RWPE1 (cell line): Measurements from ENCODE around the gene PRR13.

Experiments used
- CTCF ChIA-PET: fragments of 350-600 bp; sonication (Branson Sonifier 250); formaldehyde crosslinking; extraction: SDS; loops from one replicate; lab custom pipeline; 2021; lab: Yijun Ruan, JAX
- POLR2A ChIA-PET: fragments of 400-600 bp; formaldehyde crosslinking; extraction: SDS; loops from one replicate; lab custom pipeline; 2020; ENCODE audit warnings: antibody characterized with exemption; ENCODE audit not compliant: low non-redundant PET; lab: Yijun Ruan, JAX
- DNase-seq: peaks from one replicate; pipeline ENCODE4 v3.0.0; 2012; ENCODE audit warnings: low spot score
- H3K27ac ChIP-seq: fragments of 450-650 bp; 2 replicates; pipeline ENCODE4 v1.5.1; 2017
- TF ChIP-seq, protein P1 (sequence below): fragments of 450-650 bp; conservative IDR thresholded peaks from 2 replicates; pipeline ENCODE4 v1.5.1; 2017; ENCODE audit warnings: low read depth, mild to moderate bottlenecking

PRR13 gene

DNA sequence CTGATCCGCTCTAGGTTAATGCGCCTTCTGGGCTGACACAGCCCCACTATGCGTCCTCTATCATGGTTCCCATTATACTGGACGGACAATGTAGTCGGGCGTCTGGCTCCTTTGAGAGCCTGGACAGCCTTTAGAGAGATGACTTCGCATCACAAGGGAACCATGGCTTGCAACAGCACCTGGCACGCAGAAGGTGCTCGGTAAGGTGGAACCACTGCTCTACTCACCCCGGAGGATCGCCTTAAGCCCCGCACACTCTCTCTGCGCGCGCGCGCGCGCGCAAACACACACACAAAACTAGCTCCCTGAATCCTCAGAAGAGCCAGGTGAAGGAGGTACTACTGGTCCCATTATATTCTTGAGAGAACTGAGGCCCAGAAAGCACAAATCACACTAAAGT is 50.7 kb downstream of the PRR13 start:
- ChIA-PET POLR2A (no interaction called here), CTCF (no interaction called here)
- no peak for DNase-seq
- H3K27ac ChIP-seq: peak overlapping the region; percentile 85
- TF ChIP-seq, protein P1, sequence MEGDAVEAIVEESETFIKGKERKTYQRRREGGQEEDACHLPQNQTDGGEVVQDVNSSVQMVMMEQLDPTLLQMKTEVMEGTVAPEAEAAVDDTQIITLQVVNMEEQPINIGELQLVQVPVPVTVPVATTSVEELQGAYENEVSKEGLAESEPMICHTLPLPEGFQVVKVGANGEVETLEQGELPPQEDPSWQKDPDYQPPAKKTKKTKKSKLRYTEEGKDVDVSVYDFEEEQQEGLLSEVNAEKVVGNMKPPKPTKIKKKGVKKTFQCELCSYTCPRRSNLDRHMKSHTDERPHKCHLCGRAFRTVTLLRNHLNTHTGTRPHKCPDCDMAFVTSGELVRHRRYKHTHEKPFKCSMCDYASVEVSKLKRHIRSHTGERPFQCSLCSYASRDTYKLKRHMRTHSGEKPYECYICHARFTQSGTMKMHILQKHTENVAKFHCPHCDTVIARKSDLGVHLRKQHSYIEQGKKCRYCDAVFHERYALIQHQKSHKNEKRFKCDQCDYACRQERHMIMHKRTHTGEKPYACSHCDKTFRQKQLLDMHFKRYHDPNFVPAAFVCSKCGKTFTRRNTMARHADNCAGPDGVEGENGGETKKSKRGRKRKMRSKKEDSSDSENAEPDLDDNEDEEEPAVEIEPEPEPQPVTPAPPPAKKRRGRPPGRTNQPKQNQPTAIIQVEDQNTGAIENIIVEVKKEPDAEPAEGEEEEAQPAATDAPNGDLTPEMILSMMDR: no peak

DNA sequence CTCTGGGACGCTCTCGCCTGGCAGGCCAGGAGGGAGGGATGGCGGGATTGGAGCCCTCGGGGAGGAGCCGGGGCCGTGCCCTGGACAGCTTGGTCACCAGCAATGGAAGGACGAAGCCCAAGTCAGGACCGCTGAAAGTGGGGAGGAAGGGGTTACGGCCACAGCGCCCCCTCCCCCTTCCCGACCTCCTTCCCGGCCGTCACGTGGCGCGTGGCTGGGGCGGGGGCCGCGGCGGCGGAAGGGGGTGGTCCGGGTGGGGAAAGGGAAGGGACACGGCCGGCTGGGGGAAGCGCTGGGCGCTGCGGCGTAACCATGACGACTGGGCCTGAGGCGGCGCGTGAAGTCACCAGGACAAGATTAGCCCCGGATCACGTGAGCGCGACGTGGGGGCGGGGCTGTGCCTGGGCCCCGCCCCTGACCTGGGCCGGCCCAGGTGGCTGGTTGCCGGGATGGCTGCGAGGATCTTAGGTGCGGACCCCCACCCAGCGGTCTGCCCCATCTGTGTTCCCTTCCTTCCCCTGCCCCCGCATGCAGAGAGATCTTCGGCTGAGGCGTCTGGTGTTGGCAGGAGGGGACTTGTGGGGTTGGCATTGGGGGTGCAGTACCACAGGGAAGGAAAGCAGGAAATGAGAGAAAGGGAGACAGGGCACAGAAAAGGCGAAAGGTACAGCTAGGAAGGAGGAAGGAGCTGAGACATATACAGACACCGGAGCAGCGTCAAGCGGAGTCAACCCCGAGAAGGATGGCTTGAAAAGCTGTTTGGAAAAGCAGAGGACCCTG is 51.5 kb downstream of the PRR13 start:
- CTCF ChIA-PET: interaction anchor here (1.0 kb wide), 1 partner anchor 11 kb away, joined by 4 read pairs; no protein-coding TSS in a partner anchor
- DNase-seq: peak; percentile 79
- TF ChIP-seq, protein P1: no peak
- POLR2A ChIA-PET: interaction anchor here (0.5 to 0.8 kb wide), 2 partner anchors 9 to 43 kb away, joined by 3 to 7 read pairs; no protein-coding TSS in a partner anchor
- H3K27ac ChIP-seq: peak overlapping the region; percentile 85

- peak overlapping the region; percentile 85 for H3K27ac ChIP-seq
- POLR2A ChIA-PET: interaction anchor here (0.5 to 0.8 kb wide), 2 partner anchors 10 to 43 kb away, joined by 3 to 7 read pairs; no protein-coding TSS in a partner anchor
Observed at GRCh38 chr12:53493610-53494391, 52.3 kb downstream of the PRR13 start.

More at GRCh38 chr12:53493610-53494391, 52.3 kb downstream of the PRR13 start:
- DNase-seq: no peak
- TF ChIP-seq, protein P1: no peak
- CTCF ChIA-PET: interaction anchor here (1.0 kb wide), 1 partner anchor 12 kb away, joined by 4 read pairs; no protein-coding TSS in a partner anchor
